GM21717 (cell line): ENCODE results near the gene EXOC6.

ENCODE experiments used
- ATAC-seq: cut with Tn5 transposase; IDR thresholded peaks from one replicate; pipeline ENCODE4 v1.9.1; 2021; ENCODE audit warnings: mild to moderate bottlenecking, moderate library complexity; ENCODE audit not compliant: unreplicated experiment

EXOC6 gene

GRCh38 chr10:93074597-93075368, 226.5 kb downstream of the EXOC6 start:
- ATAC-seq: no peak

GRCh38 chr10:93075369-93076221, 227.3 kb downstream of the EXOC6 start:
- ATAC-seq: peak; percentile 60

- ATAC-seq: no peak
Observed at GRCh38 chr10:93076871-93077270, 228.6 kb downstream of the EXOC6 start.

GRCh38 chr10:93077860-93078337, 229.6 kb downstream of the EXOC6 start:
- ATAC-seq: no peak

GRCh38 chr10:93079663-93080349, 231.5 kb downstream of the EXOC6 start:
- ATAC-seq: no peak

- ATAC-seq: no peak
Observed at GRCh38 chr10:93080350-93081046, 232.2 kb downstream of the EXOC6 start.

- ATAC-seq: no peak
Observed at GRCh38 chr10:93081318-93081717, 233.0 kb downstream of the EXOC6 start.

- no peak for ATAC-seq
Observed at GRCh38 chr10:93081834-93082233, 233.5 kb downstream of the EXOC6 start.

GRCh38 chr10:93083743-93084539, 235.6 kb downstream of the EXOC6 start:
- ATAC-seq: no peak

- no peak for ATAC-seq
Observed at GRCh38 chr10:93085272-93085859, 237.0 kb downstream of the EXOC6 start.

- ATAC-seq: no peak
Observed at GRCh38 chr10:93086289-93086688, 238.0 kb downstream of the EXOC6 start.

GRCh38 chr10:93087846-93088245, 239.5 kb downstream of the EXOC6 start:
- ATAC-seq: no peak

- ATAC-seq: no peak
Observed at GRCh38 chr10:93088466-93088865, 240.1 kb downstream of the EXOC6 start.

GRCh38 chr10:93090619-93091018, 242.3 kb downstream of the EXOC6 start:
- ATAC-seq: no peak

- no peak for ATAC-seq
Observed at GRCh38 chr10:93091960-93092359, 243.6 kb downstream of the EXOC6 start.

- no peak for ATAC-seq
Observed at GRCh38 chr10:93095225-93095624, 246.9 kb downstream of the EXOC6 start.

GRCh38 chr10:93096901-93097300, 248.6 kb downstream of the EXOC6 start:
- ATAC-seq: no peak

- ATAC-seq: no peak
Observed at GRCh38 chr10:93097386-93097785, 249.1 kb downstream of the EXOC6 start.

GRCh38 chr10:93098816-93099215, 250.5 kb downstream of the EXOC6 start:
- ATAC-seq: no peak

- no peak for ATAC-seq
Observed at GRCh38 chr10:93099670-93100069, 251.3 kb downstream of the EXOC6 start.
